ENCODE measurements around the gene C2orf92.
"Not testable (repeated sequence)": the region's sequence is repeated elsewhere in the genome, so short reads cannot be mapped to it uniquely, and the experiment has no call there.

C2orf92 gene

GRCh38 chr2:97670471-97670870 is 958 bp downstream of the C2orf92 start:
- Histone ChIP-seq H3K36me3 (ENCODE audit: control insufficient read depth, insufficient read depth, low read length) (no peaks in the 10 kb centered on the region), H3K27me3 (replicated peaks; ENCODE audit: control insufficient read depth, insufficient read depth, low read length) (no peaks in the 10 kb centered on the region), H3K4me3 (replicated peaks; ENCODE audit: low read depth, low read length) (no peak overlapping the region)
- DNase-seq (ENCODE audit: extremely low read depth, insufficient read length) = no peak
- no peak for TF ChIP-seq CTCF (IDR thresholded peaks at IDR 0.05; ENCODE audit: insufficient read depth, low read length, poor library complexity, severe bottlenecking)

GRCh38 chr2:97671526-97671925 is 2.0 kb downstream of the C2orf92 start:
- no peaks in the 10 kb centered on the region for H3K36me3 ChIP-seq (ENCODE audit: control insufficient read depth, insufficient read depth, low read length)
- no peak for TF ChIP-seq CTCF (IDR thresholded peaks at IDR 0.05; ENCODE audit: insufficient read depth, low read length, poor library complexity, severe bottlenecking)
- no peaks in the 10 kb centered on the region for H3K27me3 ChIP-seq (replicated peaks; ENCODE audit: control insufficient read depth, insufficient read depth, low read length)
- no peak for DNase-seq (ENCODE audit: extremely low read depth, insufficient read length)
- no peak overlapping the region for H3K4me3 ChIP-seq (replicated peaks; ENCODE audit: low read depth, low read length)

GRCh38 chr2:97672606-97673140 is 3.2 kb downstream of the C2orf92 start:
- not testable (repeated sequence) for H3K36me3 ChIP-seq (ENCODE audit: control insufficient read depth, insufficient read depth, low read length); DNase-seq (ENCODE audit: extremely low read depth, insufficient read length); H3K27me3 ChIP-seq (replicated peaks; ENCODE audit: control insufficient read depth, insufficient read depth, low read length); H3K4me3 ChIP-seq (replicated peaks; ENCODE audit: low read depth, low read length)

- TF ChIP-seq CTCF (IDR thresholded peaks at IDR 0.05; ENCODE audit: insufficient read depth, low read length, poor library complexity, severe bottlenecking) = no peak
- no peaks in the 10 kb centered on the region for H3K27me3 ChIP-seq (replicated peaks; ENCODE audit: control insufficient read depth, insufficient read depth, low read length)
- no peaks in the 10 kb centered on the region for H3K36me3 ChIP-seq (ENCODE audit: control insufficient read depth, insufficient read depth, low read length)
- H3K4me3 ChIP-seq (replicated peaks; ENCODE audit: low read depth, low read length) = no peak overlapping the region
- no peak for DNase-seq (ENCODE audit: extremely low read depth, insufficient read length)
Observed at GRCh38 chr2:97673182-97673914, 3.8 kb downstream of the C2orf92 start.

GRCh38 chr2:97673915-97674283 is 4.4 kb downstream of the C2orf92 start:
- Histone ChIP-seq H3K36me3 (ENCODE audit: control insufficient read depth, insufficient read depth, low read length) (no peaks in the 10 kb centered on the region), H3K4me3 (replicated peaks; ENCODE audit: low read depth, low read length) (no peak overlapping the region), H3K27me3 (replicated peaks; ENCODE audit: control insufficient read depth, insufficient read depth, low read length) (no peaks in the 10 kb centered on the region)
- DNase-seq (ENCODE audit: extremely low read depth, insufficient read length) = no peak
- TF ChIP-seq CTCF (IDR thresholded peaks at IDR 0.05; ENCODE audit: insufficient read depth, low read length, poor library complexity, severe bottlenecking) = no peak

- H3K27me3 ChIP-seq (replicated peaks; ENCODE audit: control insufficient read depth, insufficient read depth, low read length) = no peaks in the 10 kb centered on the region
- no peak for DNase-seq (ENCODE audit: extremely low read depth, insufficient read length)
- no peaks in the 10 kb centered on the region for H3K36me3 ChIP-seq (ENCODE audit: control insufficient read depth, insufficient read depth, low read length)
- no peak overlapping the region for H3K4me3 ChIP-seq (replicated peaks; ENCODE audit: low read depth, low read length)
- no peak for TF ChIP-seq CTCF (IDR thresholded peaks at IDR 0.05; ENCODE audit: insufficient read depth, low read length, poor library complexity, severe bottlenecking)
Observed at GRCh38 chr2:97675430-97676113, 6.1 kb downstream of the C2orf92 start.
